ENCODE data around the gene FXYD7. TPM values are rescaled to one million over a fixed set of nuclear protein-coding genes. Genes with fewer than 3 reads are reported as not detected.
"Not testable (repeated sequence)": the region's sequence is repeated elsewhere in the genome, so short reads cannot be mapped to it uniquely, and the experiment has no call there.

FXYD7 gene, protein sequence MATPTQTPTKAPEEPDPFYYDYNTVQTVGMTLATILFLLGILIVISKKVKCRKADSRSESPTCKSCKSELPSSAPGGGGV
- total RNA-seq: 1 to 10 TPM; 8.3 to 8.8 TPM

GRCh38 chr19:35143231-35143715, at the start of gene FXYD7:
TSS of gene FXYD7 (plus strand) at chr19:35143255. CDS start at chr19:35143334, 79 bp downstream.
- H3K4me3 Mint-ChIP-seq: peak within 1 kb of the TSS; percentile 76
- DNase-seq: no peak
- peaks cover 35% of the 10 kb centered on the region for H3K4me1 Mint-ChIP-seq
- H3K27me3 Mint-ChIP-seq: peaks cover 22% of the 10 kb centered on the region
- H3K9me3 Mint-ChIP-seq: no peaks in the 10 kb centered on the region
- no peak within 1 kb of the TSS for H3K27ac Mint-ChIP-seq
- no peaks in the 10 kb centered on the region for H3K36me3 Mint-ChIP-seq (ENCODE audit: low read depth)
- ChIA-PET POLR2A (interaction anchor here (1.0 to 3.9 kb wide), 3 partner anchors 11 to 127 kb away, joined by 4 to 39 read pairs (median 16); partner anchors contain the start of genes FXYD5 and USF2), CTCF (interaction anchor here (0.7 to 2.7 kb wide), 8 partner anchors 11 to 125 kb away, joined by 3 to 25 read pairs (median 7); partner anchors contain the start of gene FXYD5)

GRCh38 chr19:35093430-35093829, 49.6 kb upstream of the FXYD7 start:
- H3K27me3 Mint-ChIP-seq: peaks cover 4% of the 10 kb centered on the region

DNA sequence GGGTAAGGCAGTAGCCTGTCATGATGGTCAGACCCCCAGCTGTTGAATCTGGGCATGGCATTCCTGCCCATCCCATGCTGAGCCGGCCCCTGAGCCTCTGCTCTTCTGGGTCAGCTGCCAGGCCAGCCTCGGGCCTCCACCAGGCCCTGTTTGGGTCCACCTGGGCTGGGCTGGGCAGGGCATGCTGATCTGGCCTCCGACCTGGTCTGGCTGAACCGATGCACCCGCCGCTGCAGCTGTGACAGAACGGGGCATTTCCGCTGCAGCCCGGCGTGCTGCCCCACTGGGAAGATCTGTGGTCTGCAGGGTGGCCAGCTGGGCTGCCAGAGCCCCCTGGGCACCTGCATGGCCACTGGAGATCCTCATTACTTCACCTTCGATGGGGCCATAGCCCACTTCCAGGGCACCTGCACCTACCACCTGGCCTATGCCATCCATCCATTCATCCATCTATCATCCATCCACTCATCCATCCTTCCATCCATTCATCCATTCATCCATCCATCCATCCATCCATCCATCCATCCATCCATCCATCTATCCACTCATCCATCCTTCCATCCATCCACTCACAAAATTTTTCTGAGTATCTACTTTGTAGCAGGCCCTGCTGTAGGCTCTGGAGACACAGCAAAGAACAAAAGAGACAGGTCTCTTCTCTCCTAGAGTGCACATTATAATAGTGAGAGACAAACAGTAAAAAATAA, 49.0 kb upstream of the FXYD7 start:
- CTCF ChIA-PET: no interaction called here
- Mint-ChIP-seq H3K9me3 (no peaks in the 10 kb centered on the region), H3K36me3 (ENCODE audit: low read depth) (no peaks in the 10 kb centered on the region), H3K4me1 (no peaks in the 10 kb centered on the region), H3K4me3 (no peak overlapping the region), H3K27ac (no peak overlapping the region), H3K27me3 (peaks cover 4% of the 10 kb centered on the region)
- no peak for DNase-seq
- POLR2A ChIA-PET: no interaction called here

More at GRCh38 chr19:35093430-35093829, 49.6 kb upstream of the FXYD7 start:
- H3K36me3 Mint-ChIP-seq (ENCODE audit: low read depth): no peaks in the 10 kb centered on the region
- H3K4me3 Mint-ChIP-seq: no peak overlapping the region
- no peak overlapping the region for H3K27ac Mint-ChIP-seq
- no peaks in the 10 kb centered on the region for H3K9me3 Mint-ChIP-seq
- no peak for DNase-seq
- no peaks in the 10 kb centered on the region for H3K4me1 Mint-ChIP-seq
- ChIA-PET CTCF (interaction anchor here (0.7 kb wide), 1 partner anchor 23 kb away, joined by 3 read pairs; no protein-coding TSS in a partner anchor), POLR2A (no interaction called here)

- Mint-ChIP-seq H3K4me1 (no peaks in the 10 kb centered on the region), H3K36me3 (ENCODE audit: low read depth) (no peaks in the 10 kb centered on the region), H3K4me3 (no peak overlapping the region), H3K27ac (no peak overlapping the region), H3K9me3 (no peaks in the 10 kb centered on the region), H3K27me3 (peaks cover 4% of the 10 kb centered on the region)
- DNase-seq: no peak
- POLR2A ChIA-PET: no interaction called here
- CTCF ChIA-PET: no interaction called here
Measured at GRCh38 chr19:35094656-35095055, 48.4 kb upstream of the FXYD7 start.

DNA sequence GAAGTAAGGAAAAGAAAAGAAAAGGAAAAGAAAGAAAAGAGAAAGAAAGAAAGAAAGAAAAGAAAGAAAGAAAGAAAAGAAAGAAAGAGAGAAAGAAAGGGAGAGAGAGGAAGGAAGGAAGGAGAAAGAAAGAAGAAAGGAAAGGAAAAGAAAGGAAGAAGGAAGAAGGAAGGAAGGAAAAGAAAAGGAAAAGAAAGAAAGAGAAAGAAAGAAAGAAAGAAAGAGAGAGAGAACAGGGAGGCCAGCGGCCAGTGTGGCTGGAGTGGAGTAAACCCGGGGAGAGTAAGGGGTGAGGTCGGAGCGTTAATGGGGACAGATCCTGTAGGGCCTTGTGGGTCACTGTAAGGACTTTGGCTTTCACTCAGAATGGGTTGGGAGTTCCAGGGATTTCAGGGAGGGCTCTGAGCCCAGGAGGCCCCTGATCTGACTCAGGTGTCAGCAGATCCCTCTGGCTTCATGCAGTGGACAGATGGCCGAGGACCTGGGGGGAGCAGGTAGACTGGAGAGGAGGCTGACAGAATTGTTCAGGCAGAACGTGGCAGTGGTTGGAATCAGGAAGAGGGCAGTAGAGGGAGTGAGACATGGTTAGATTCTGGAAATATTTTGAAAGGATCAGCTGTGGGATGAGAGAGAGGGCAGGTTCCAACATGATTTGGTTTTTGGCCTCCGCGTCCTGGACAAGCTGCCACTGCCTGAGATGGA, 47.2 kb upstream of the FXYD7 start:
- no peak for DNase-seq
- Mint-ChIP-seq H3K9me3 (no peaks in the 10 kb centered on the region), H3K27ac (no peak overlapping the region), H3K27me3 (no peaks in the 10 kb centered on the region), H3K4me3 (no peak overlapping the region), H3K36me3 (ENCODE audit: low read depth) (no peaks in the 10 kb centered on the region), H3K4me1 (no peaks in the 10 kb centered on the region)
- ChIA-PET CTCF (no interaction called here), POLR2A (interaction anchor here (1.2 kb wide), 1 partner anchor 9 kb away, joined by 4 read pairs; no protein-coding TSS in a partner anchor)

- ChIA-PET POLR2A (no interaction called here), CTCF (no interaction called here)
- DNase-seq: no peak
- Mint-ChIP-seq H3K4me1 (no peaks in the 10 kb centered on the region), H3K27me3 (no peaks in the 10 kb centered on the region), H3K36me3 (ENCODE audit: low read depth) (no peaks in the 10 kb centered on the region), H3K4me3 (no peak overlapping the region), H3K9me3 (no peaks in the 10 kb centered on the region), H3K27ac (no peak overlapping the region)
Measured at GRCh38 chr19:35098413-35099049, 44.5 kb upstream of the FXYD7 start.

- H3K4me3 Mint-ChIP-seq: no peak overlapping the region
- POLR2A ChIA-PET: no interaction called here
Measured at GRCh38 chr19:35099155-35099896, 43.7 kb upstream of the FXYD7 start.

GRCh38 chr19:35099897-35100275, 43.2 kb upstream of the FXYD7 start:
- H3K27ac Mint-ChIP-seq: no peak overlapping the region
- ChIA-PET POLR2A (no interaction called here), CTCF (no interaction called here)
- no peak overlapping the region for H3K4me3 Mint-ChIP-seq
- DNase-seq: no peak
- H3K9me3 Mint-ChIP-seq: no peaks in the 10 kb centered on the region
- H3K36me3 Mint-ChIP-seq (ENCODE audit: low read depth): no peaks in the 10 kb centered on the region
- H3K4me1 Mint-ChIP-seq: no peaks in the 10 kb centered on the region
- H3K27me3 Mint-ChIP-seq: no peaks in the 10 kb centered on the region

More at GRCh38 chr19:35099155-35099896, 43.7 kb upstream of the FXYD7 start:
- Mint-ChIP-seq H3K27me3 (no peaks in the 10 kb centered on the region), H3K9me3 (no peaks in the 10 kb centered on the region), H3K4me1 (no peaks in the 10 kb centered on the region), H3K36me3 (ENCODE audit: low read depth) (no peaks in the 10 kb centered on the region), H3K27ac (no peak overlapping the region)
- CTCF ChIA-PET: no interaction called here
- DNase-seq: no peak

DNA sequence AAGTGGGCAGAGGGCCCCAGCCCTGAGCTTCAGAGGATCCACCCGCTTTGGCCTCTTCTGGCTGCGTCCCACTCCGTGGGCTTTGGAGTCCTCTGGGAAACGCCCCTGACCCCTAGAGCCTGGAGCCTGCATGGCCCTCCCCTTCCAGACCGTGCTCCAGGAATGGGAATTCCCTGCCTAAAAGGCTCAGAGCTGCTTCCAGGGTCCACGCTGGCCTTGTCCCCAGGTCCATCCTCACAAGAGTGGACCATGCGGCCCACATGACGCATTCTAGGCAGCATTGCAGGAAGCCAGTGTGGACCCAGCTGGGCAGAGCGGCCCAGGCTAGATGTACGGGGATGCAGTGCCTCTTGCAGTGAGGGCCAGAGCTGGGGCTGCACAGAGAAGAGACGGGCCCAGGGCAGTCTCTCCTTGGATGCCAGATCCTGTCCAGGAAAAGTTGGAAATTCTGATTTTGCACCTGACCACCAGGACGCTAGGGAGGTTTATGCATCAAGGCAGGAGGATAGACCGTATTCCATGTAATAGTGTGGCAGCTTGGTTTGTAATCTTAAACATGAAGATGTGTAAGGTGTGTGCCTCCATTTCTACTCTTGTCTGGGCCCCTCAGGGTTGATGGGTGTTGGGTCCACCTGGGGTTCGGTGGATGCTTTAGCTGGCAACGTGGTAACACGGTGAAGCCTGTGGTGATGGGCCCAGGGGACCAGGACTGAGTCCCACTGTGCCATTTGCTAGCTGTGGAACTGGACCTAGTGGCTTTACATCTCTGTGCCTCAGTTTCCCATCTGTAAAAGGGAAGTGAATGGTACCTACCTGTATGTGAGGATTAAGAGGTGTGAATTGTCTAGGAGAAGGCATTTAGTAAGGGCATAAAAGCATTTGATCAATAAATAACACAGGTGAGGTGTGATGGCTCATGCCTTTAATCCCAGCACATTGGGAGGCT, 42.2 kb upstream of the FXYD7 start:
- no peaks in the 10 kb centered on the region for H3K27me3 Mint-ChIP-seq
- H3K27ac Mint-ChIP-seq: no peak overlapping the region
- DNase-seq: no peak
- no peaks in the 10 kb centered on the region for H3K36me3 Mint-ChIP-seq (ENCODE audit: low read depth)
- H3K9me3 Mint-ChIP-seq: no peaks in the 10 kb centered on the region
- POLR2A ChIA-PET: no interaction called here
- no peaks in the 10 kb centered on the region for H3K4me1 Mint-ChIP-seq
- CTCF ChIA-PET: no interaction called here
- no peak overlapping the region for H3K4me3 Mint-ChIP-seq

GRCh38 chr19:35101949-35102348, 41.1 kb upstream of the FXYD7 start:
- H3K27ac Mint-ChIP-seq; H3K4me3 Mint-ChIP-seq; POLR2A ChIA-PET; DNase-seq; H3K4me1 Mint-ChIP-seq; H3K27me3 Mint-ChIP-seq; H3K36me3 Mint-ChIP-seq (ENCODE audit: low read depth); H3K9me3 Mint-ChIP-seq; CTCF ChIA-PET: not testable (repeated sequence)

- H3K27me3 Mint-ChIP-seq; H3K4me3 Mint-ChIP-seq; H3K9me3 Mint-ChIP-seq; DNase-seq; CTCF ChIA-PET; H3K27ac Mint-ChIP-seq; POLR2A ChIA-PET; H3K36me3 Mint-ChIP-seq (ENCODE audit: low read depth); H3K4me1 Mint-ChIP-seq: not testable (repeated sequence)
Measured at GRCh38 chr19:35103614-35104013, 39.4 kb upstream of the FXYD7 start.

DNA sequence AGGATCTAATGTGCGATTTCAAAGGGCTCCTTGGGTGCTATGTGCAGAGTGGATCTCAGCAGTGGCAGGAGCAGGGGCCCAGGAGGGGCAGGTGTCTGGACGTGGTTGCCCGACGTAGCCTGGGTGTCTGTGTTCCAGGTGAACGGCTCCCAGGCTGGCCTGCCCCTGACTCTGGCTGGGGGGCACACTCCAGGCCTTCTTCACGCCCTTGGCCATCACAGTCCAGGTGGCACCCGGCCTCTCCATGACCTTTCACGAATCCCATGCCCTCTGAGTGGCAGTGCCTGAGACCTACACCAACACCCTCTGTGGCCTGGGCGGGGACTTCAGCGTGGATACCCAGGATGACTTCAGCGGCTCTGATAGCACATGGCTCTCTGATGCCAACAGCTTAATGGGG, 38.7 kb upstream of the FXYD7 start:
- ChIA-PET CTCF (no interaction called here), POLR2A (no interaction called here)
- no peaks in the 10 kb centered on the region for H3K36me3 Mint-ChIP-seq (ENCODE audit: low read depth)
- no peak overlapping the region for H3K4me3 Mint-ChIP-seq
- no peaks in the 10 kb centered on the region for H3K27me3 Mint-ChIP-seq
- peaks cover 7% of the 10 kb centered on the region for H3K9me3 Mint-ChIP-seq
- peaks cover 5% of the 10 kb centered on the region for H3K4me1 Mint-ChIP-seq
- no peak for DNase-seq
- H3K27ac Mint-ChIP-seq: no peak overlapping the region
